Measurements from ENCODE around the gene TBPL1.
"Not testable (repeated sequence)": the region's sequence is repeated elsewhere in the genome, so short reads cannot be mapped to it uniquely, and the experiment has no call there.

DNA sequence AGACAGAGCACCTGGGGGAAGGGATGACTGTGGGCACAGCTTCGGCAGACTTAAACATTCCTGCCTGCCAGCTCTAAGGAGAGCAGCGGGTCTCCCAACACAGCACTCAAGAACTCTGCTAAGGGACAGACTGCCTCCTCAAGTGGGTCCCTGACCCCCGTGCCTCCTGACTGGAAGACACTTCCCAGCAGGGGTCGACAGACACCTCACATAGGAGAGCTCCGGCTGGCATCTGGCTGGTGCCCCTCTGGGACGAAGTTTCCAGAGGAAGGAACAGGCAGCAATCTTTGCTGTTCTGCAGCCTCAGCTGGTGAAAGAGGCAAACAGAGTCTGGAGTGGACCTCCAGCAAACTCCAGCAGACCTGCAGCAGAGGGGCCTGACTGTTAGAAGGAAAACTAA, 21.8 kb upstream of the TBPL1 start:
- TF ChIP-seq, protein P1, sequence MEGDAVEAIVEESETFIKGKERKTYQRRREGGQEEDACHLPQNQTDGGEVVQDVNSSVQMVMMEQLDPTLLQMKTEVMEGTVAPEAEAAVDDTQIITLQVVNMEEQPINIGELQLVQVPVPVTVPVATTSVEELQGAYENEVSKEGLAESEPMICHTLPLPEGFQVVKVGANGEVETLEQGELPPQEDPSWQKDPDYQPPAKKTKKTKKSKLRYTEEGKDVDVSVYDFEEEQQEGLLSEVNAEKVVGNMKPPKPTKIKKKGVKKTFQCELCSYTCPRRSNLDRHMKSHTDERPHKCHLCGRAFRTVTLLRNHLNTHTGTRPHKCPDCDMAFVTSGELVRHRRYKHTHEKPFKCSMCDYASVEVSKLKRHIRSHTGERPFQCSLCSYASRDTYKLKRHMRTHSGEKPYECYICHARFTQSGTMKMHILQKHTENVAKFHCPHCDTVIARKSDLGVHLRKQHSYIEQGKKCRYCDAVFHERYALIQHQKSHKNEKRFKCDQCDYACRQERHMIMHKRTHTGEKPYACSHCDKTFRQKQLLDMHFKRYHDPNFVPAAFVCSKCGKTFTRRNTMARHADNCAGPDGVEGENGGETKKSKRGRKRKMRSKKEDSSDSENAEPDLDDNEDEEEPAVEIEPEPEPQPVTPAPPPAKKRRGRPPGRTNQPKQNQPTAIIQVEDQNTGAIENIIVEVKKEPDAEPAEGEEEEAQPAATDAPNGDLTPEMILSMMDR (IDR thresholded peaks at IDR 0.05), result not testable (repeated sequence)
- not testable (repeated sequence) for TF ChIP-seq POLR2A (IDR thresholded peaks at IDR 0.05)
